Measurements from ENCODE around the gene CACNA1D.

DNA sequence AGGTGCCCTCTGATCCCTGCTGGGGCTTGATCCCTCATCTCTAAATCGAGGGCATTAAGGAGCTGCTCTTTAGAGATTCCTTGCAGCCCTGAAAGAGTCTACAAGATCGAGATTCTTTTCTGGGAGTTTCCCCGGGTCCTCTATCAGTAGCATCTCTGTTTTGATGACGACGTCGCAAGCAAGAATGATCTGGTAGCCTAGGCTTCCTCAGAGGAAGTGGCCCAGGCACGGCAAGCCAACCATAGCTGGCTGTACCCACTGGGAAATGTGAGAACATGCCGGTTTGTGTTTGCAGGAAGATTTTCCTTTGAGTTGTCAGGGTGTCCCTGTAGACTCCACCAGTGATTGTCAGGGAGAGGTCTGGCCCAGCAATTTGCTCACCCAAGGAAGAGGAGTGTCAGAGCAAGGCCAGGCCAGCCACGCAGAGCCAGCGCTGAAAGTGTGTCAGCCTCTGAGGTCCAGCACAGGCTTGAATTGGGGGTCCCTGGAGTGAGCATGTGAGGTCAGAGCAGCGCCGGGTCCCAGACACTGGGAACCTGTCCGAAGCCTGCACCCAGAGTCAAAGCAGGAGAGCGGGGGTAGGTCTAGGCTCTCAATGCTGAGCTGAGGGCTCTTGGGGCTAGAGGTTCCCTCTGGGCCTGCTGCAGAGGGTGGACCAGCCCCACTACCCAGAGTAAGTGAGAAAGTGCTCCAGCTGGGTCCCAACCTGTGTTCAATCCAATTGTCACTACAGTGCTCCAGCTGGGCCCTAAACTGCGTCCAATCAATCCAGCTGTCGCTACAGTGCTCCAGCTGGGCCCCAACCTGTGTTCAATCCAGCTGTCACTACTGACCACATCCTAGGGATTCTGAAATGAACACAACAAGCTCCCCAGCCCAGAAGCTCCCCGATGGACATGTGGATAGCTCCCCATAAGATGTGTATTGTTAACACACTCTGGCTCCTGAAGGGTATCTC, 256.1 kb downstream of the CACNA1D start:
- TF ChIP-seq, protein P1, sequence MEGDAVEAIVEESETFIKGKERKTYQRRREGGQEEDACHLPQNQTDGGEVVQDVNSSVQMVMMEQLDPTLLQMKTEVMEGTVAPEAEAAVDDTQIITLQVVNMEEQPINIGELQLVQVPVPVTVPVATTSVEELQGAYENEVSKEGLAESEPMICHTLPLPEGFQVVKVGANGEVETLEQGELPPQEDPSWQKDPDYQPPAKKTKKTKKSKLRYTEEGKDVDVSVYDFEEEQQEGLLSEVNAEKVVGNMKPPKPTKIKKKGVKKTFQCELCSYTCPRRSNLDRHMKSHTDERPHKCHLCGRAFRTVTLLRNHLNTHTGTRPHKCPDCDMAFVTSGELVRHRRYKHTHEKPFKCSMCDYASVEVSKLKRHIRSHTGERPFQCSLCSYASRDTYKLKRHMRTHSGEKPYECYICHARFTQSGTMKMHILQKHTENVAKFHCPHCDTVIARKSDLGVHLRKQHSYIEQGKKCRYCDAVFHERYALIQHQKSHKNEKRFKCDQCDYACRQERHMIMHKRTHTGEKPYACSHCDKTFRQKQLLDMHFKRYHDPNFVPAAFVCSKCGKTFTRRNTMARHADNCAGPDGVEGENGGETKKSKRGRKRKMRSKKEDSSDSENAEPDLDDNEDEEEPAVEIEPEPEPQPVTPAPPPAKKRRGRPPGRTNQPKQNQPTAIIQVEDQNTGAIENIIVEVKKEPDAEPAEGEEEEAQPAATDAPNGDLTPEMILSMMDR (IDR thresholded peaks at IDR 0.05; ENCODE audit: insufficient read depth, low read length, poor library complexity, severe bottlenecking), result no peak
- no peak for TF ChIP-seq EZH2phosphoT487 (conservative IDR thresholded peaks at IDR 0.05; ENCODE audit: low read length)

All from SU-DHL-6 (cell line).